ENCODE measurements around the gene FSTL4.

DNA sequence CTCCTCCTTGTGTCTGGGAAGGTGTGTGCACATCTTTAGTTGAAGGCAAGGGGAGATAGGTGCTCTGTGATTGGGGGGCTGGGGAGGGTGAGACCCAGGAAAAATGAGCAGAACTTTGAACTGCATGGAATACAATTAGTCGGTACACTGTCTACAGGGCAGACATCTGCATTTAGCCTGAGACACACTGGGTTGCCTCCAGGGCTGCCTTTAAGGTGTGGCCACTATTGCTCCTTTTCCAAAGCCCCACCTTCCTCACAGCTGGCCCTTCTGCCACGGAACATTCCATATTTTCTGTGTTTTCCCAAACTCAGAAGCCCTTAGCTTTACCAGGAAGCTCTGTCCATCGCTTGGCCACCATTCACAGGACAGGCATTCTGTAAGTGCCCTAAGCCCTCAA lies 312.6 kb downstream of the FSTL4 start:
- TF ChIP-seq, protein P1, sequence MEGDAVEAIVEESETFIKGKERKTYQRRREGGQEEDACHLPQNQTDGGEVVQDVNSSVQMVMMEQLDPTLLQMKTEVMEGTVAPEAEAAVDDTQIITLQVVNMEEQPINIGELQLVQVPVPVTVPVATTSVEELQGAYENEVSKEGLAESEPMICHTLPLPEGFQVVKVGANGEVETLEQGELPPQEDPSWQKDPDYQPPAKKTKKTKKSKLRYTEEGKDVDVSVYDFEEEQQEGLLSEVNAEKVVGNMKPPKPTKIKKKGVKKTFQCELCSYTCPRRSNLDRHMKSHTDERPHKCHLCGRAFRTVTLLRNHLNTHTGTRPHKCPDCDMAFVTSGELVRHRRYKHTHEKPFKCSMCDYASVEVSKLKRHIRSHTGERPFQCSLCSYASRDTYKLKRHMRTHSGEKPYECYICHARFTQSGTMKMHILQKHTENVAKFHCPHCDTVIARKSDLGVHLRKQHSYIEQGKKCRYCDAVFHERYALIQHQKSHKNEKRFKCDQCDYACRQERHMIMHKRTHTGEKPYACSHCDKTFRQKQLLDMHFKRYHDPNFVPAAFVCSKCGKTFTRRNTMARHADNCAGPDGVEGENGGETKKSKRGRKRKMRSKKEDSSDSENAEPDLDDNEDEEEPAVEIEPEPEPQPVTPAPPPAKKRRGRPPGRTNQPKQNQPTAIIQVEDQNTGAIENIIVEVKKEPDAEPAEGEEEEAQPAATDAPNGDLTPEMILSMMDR (conservative IDR thresholded peaks at IDR 0.05): no peak
- no peak for TF ChIP-seq EZH2 (IDR thresholded peaks at IDR 0.05; ENCODE audit: low read depth)
